PC-9 (cell line): Measurements from ENCODE around the gene METTL22.

Source experiments
- CTCF ChIP-seq: fragments of 200-600 bp; sonication (generic); conservative IDR thresholded peaks from 2 replicates; pipeline ENCODE4 v1.6.1; 2017; ENCODE audit warnings: mixed run types, antibody characterized with exemption, mild to moderate bottlenecking, moderate library complexity
- EZH2 ChIP-seq: fragments of 200-600 bp; sonication (generic); IDR thresholded peaks from 2 replicates; pipeline ENCODE4 v1.8.0; 2017; ENCODE audit warnings: antibody characterized with exemption, low read depth

GRCh38 chr16:8619671-8620370 is 1.7 kb upstream of the METTL22 start:
- TF ChIP-seq CTCF (no peak), EZH2 (no peak)
